ENCODE measurements around the gene FOSL1.

Gene FOSL1

GRCh38 chr11:65925397-65925796 lies 25.2 kb upstream of the FOSL1 start:
- H2BK12ac ChIP-seq (ENCODE audit: low read length) = no peak overlapping the region
- H4K12ac ChIP-seq (ENCODE audit: low read depth, low read length) = no peak overlapping the region
- no peaks in the 10 kb centered on the region for H3K79me2 ChIP-seq (ENCODE audit: control insufficient read depth, insufficient read depth, low read length, poor library complexity)
- WGBS (ENCODE audit: extremely low coverage, insufficient coverage, insufficient read length) = no CpG with 5 or more reads among the region's 2 CpGs
- no peak overlapping the region for H2AK5ac ChIP-seq (ENCODE audit: low read length)
- H3K36me3 ChIP-seq (ENCODE audit: control insufficient read depth in 1 of 2, insufficient read depth in 2 of 2, low read length in 2 of 2) = peaks cover 16 to 22% of the 10 kb centered on the region in 2 experiments
- no peak for DNase-seq
- H3K4me2 ChIP-seq (ENCODE audit: low read length) = no peak overlapping the region
- no peak overlapping the region for H4K8ac ChIP-seq (ENCODE audit: low read depth, low read length)
- H3K4ac ChIP-seq (ENCODE audit: low read depth, low read length) = no peak overlapping the region
- no peak overlapping the region for H3K18ac ChIP-seq (ENCODE audit: low read length)
- H3K4me1 ChIP-seq (ENCODE audit: control insufficient read depth in 1 of 2, insufficient read depth in 2 of 2, low read length in 2 of 2) = peaks cover 2% of the 10 kb centered on the region in 2 experiments
- no peak overlapping the region for H2BK5ac ChIP-seq (ENCODE audit: low read depth, low read length, poor library complexity)
- no peak overlapping the region for H3K23ac ChIP-seq (ENCODE audit: low read length)
- no peaks in the 10 kb centered on the region for H3K79me1 ChIP-seq (ENCODE audit: low read length)
- H3K27ac ChIP-seq (ENCODE audit: low read depth, low read length) = no peak overlapping the region
- H2BK120ac ChIP-seq (ENCODE audit: insufficient read depth, low read length, poor library complexity) = no peak overlapping the region
- H3K27me3 ChIP-seq (ENCODE audit: insufficient read depth, low read length) = no peaks in the 10 kb centered on the region
- H3K4me3 ChIP-seq (ENCODE audit: low read depth, low read length) = no peak overlapping the region
- H2AFZ ChIP-seq (ENCODE audit: insufficient read depth, low read length, poor library complexity) = no peak overlapping the region
- no peak overlapping the region for H3K9ac ChIP-seq (ENCODE audit: low read length)
- H3K14ac ChIP-seq (ENCODE audit: low read length) = no peak overlapping the region
- peaks cover 4% of the 10 kb centered on the region for H3K9me3 ChIP-seq (ENCODE audit: insufficient read depth, low read depth, low read length)
- no peak overlapping the region for H4K91ac ChIP-seq (ENCODE audit: low read depth, low read length)

GRCh38 chr11:65922565-65922964 lies 22.4 kb upstream of the FOSL1 start:
- Histone ChIP-seq H3K4me3 (ENCODE audit: low read depth, low read length) (no peak overlapping the region), H3K9me3 (ENCODE audit: insufficient read depth, low read depth, low read length) (peaks cover 2% of the 10 kb centered on the region), H2AK5ac (ENCODE audit: low read length) (no peak overlapping the region), H2BK5ac (ENCODE audit: low read depth, low read length, poor library complexity) (no peak overlapping the region), H3K9ac (ENCODE audit: low read length) (no peak overlapping the region), H3K36me3 (ENCODE audit: control insufficient read depth in 1 of 2, insufficient read depth in 2 of 2, low read length in 2 of 2) (peaks cover 21 to 24% of the 10 kb centered on the region in 2 experiments), H3K27ac (ENCODE audit: low read depth, low read length) (no peak overlapping the region), H3K4ac (ENCODE audit: low read depth, low read length) (no peak overlapping the region), H3K4me2 (ENCODE audit: low read length) (no peak overlapping the region), H3K18ac (ENCODE audit: low read length) (no peak overlapping the region), H4K8ac (ENCODE audit: low read depth, low read length) (no peak overlapping the region), H4K91ac (ENCODE audit: low read depth, low read length) (no peak overlapping the region), H3K79me1 (ENCODE audit: low read length) (peaks cover 8% of the 10 kb centered on the region), H2BK120ac (ENCODE audit: insufficient read depth, low read length, poor library complexity) (no peak overlapping the region), H4K12ac (ENCODE audit: low read depth, low read length) (no peak overlapping the region), H2AFZ (ENCODE audit: insufficient read depth, low read length, poor library complexity) (no peak overlapping the region), H2BK12ac (ENCODE audit: low read length) (no peak overlapping the region), H3K27me3 (ENCODE audit: insufficient read depth, low read length) (no peaks in the 10 kb centered on the region), H3K79me2 (ENCODE audit: control insufficient read depth, insufficient read depth, low read length, poor library complexity) (peaks cover 10% of the 10 kb centered on the region), H3K4me1 (ENCODE audit: control insufficient read depth in 1 of 2, insufficient read depth in 2 of 2, low read length in 2 of 2) (peaks cover 13 to 16% of the 10 kb centered on the region in 2 experiments), H3K14ac (ENCODE audit: low read length) (no peak overlapping the region), H3K23ac (ENCODE audit: low read length) (no peak overlapping the region)
- no CpG with 5 or more reads among the region's 3 CpGs for WGBS (ENCODE audit: extremely low coverage, insufficient coverage, insufficient read length)
- no peak for DNase-seq

- no peak overlapping the region for H2BK5ac ChIP-seq (ENCODE audit: low read depth, low read length, poor library complexity)
- H3K4me1 ChIP-seq (ENCODE audit: control insufficient read depth in 1 of 2, insufficient read depth in 2 of 2, low read length in 2 of 2) = peaks cover 20 to 21% of the 10 kb centered on the region in 2 experiments
- H3K4me2 ChIP-seq (ENCODE audit: low read length) = no peak overlapping the region
- H3K4me3 ChIP-seq (ENCODE audit: low read depth, low read length) = no peak overlapping the region
- H3K14ac ChIP-seq (ENCODE audit: low read length) = no peak overlapping the region
- H2BK120ac ChIP-seq (ENCODE audit: insufficient read depth, low read length, poor library complexity) = no peak overlapping the region
- no peak overlapping the region for H3K9ac ChIP-seq (ENCODE audit: low read length)
- H3K18ac ChIP-seq (ENCODE audit: low read length) = no peak overlapping the region
- no peak overlapping the region for H3K4ac ChIP-seq (ENCODE audit: low read depth, low read length)
- H4K12ac ChIP-seq (ENCODE audit: low read depth, low read length) = no peak overlapping the region
- H4K8ac ChIP-seq (ENCODE audit: low read depth, low read length) = no peak overlapping the region
- H2BK12ac ChIP-seq (ENCODE audit: low read length) = no peak overlapping the region
- no CpG with 5 or more reads among the region's 10 CpGs for WGBS (ENCODE audit: extremely low coverage, insufficient coverage, insufficient read length)
- DNase-seq = no peak
- H2AFZ ChIP-seq (ENCODE audit: insufficient read depth, low read length, poor library complexity) = no peak overlapping the region
- no peak overlapping the region for H4K91ac ChIP-seq (ENCODE audit: low read depth, low read length)
- peaks cover 10% of the 10 kb centered on the region for H3K79me2 ChIP-seq (ENCODE audit: control insufficient read depth, insufficient read depth, low read length, poor library complexity)
- H2AK5ac ChIP-seq (ENCODE audit: low read length) = no peak overlapping the region
- no peaks in the 10 kb centered on the region for H3K27me3 ChIP-seq (ENCODE audit: insufficient read depth, low read length)
- no peak overlapping the region for H3K27ac ChIP-seq (ENCODE audit: low read depth, low read length)
- H3K79me1 ChIP-seq (ENCODE audit: low read length) = peaks cover 8% of the 10 kb centered on the region
- H3K23ac ChIP-seq (ENCODE audit: low read length) = no peak overlapping the region
- peaks cover 26 to 29% of the 10 kb centered on the region in 2 experiments for H3K36me3 ChIP-seq (ENCODE audit: control insufficient read depth in 1 of 2, insufficient read depth in 2 of 2, low read length in 2 of 2)
- peaks cover 2% of the 10 kb centered on the region for H3K9me3 ChIP-seq (ENCODE audit: insufficient read depth, low read depth, low read length)
These were observed 21.7 kb upstream of the FOSL1 start for GRCh38 chr11:65921876-65922275.

- H3K9me3 ChIP-seq (ENCODE audit: insufficient read depth, low read depth, low read length) = peaks cover 2% of the 10 kb centered on the region
- no peak overlapping the region for H3K14ac ChIP-seq (ENCODE audit: low read length)
- no peak overlapping the region for H4K8ac ChIP-seq (ENCODE audit: low read depth, low read length)
- H2BK12ac ChIP-seq (ENCODE audit: low read length) = no peak overlapping the region
- no peak overlapping the region for H3K4me2 ChIP-seq (ENCODE audit: low read length)
- H3K79me1 ChIP-seq (ENCODE audit: low read length) = peaks cover 9% of the 10 kb centered on the region
- H3K18ac ChIP-seq (ENCODE audit: low read length) = no peak overlapping the region
- H4K12ac ChIP-seq (ENCODE audit: low read depth, low read length) = no peak overlapping the region
- WGBS (ENCODE audit: extremely low coverage, insufficient coverage, insufficient read length) = no CpG with 5 or more reads among the region's 12 CpGs
- H2BK5ac ChIP-seq (ENCODE audit: low read depth, low read length, poor library complexity) = no peak overlapping the region
- DNase-seq = no peak
- peaks cover 26 to 31% of the 10 kb centered on the region in 2 experiments for H3K36me3 ChIP-seq (ENCODE audit: control insufficient read depth in 1 of 2, insufficient read depth in 2 of 2, low read length in 2 of 2)
- H4K91ac ChIP-seq (ENCODE audit: low read depth, low read length) = no peak overlapping the region
- no peak overlapping the region for H2AFZ ChIP-seq (ENCODE audit: insufficient read depth, low read length, poor library complexity)
- no peaks in the 10 kb centered on the region for H3K27me3 ChIP-seq (ENCODE audit: insufficient read depth, low read length)
- H2BK120ac ChIP-seq (ENCODE audit: insufficient read depth, low read length, poor library complexity) = no peak overlapping the region
- H3K4me1 ChIP-seq (ENCODE audit: control insufficient read depth in 1 of 2, insufficient read depth in 2 of 2, low read length in 2 of 2) = peaks cover 26 to 29% of the 10 kb centered on the region in 2 experiments
- no peak overlapping the region for H2AK5ac ChIP-seq (ENCODE audit: low read length)
- H3K27ac ChIP-seq (ENCODE audit: low read depth, low read length) = no peak overlapping the region
- H3K79me2 ChIP-seq (ENCODE audit: control insufficient read depth, insufficient read depth, low read length, poor library complexity) = peaks cover 10% of the 10 kb centered on the region
- no peak overlapping the region for H3K23ac ChIP-seq (ENCODE audit: low read length)
- H3K4ac ChIP-seq (ENCODE audit: low read depth, low read length) = no peak overlapping the region
- no peak overlapping the region for H3K4me3 ChIP-seq (ENCODE audit: low read depth, low read length)
- no peak overlapping the region for H3K9ac ChIP-seq (ENCODE audit: low read length)
These were observed 20.9 kb upstream of the FOSL1 start for GRCh38 chr11:65921033-65921555.

All from trophoblast cell (in vitro differentiated cells and primary cell).